Liver (tissue), 9 donors: ENCODE measurements around the gene SHB. TPM values are rescaled to one million over a fixed set of nuclear protein-coding genes. Genes with fewer than 3 reads are reported as not detected.

ENCODE experiments used
- DNase-seq: peaks from one replicate; pipeline ENCODE4 v3.0.0-alpha.2; 2017; ENCODE audit warnings: low spot score
- H3K27ac ChIP-seq, 2 donors: one replicate each; pipeline ENCODE4 v1.7.0; 2013; ENCODE audit warnings: inconsistent platforms in 2 of 2, low read length in 2 of 2, control low read depth in 1 of 2, low read depth in 1 of 2, mild to moderate bottlenecking in 1 of 2
- H3K27me3 ChIP-seq, 4 donors: one replicate each; pipeline versions ENCODE4 v1.6.1 to v1.7.0; 2013; ENCODE audit warnings: low read length in 3 of 4, inconsistent platforms in 1 of 4, mild to moderate bottlenecking in 1 of 4, moderate library complexity in 1 of 4; ENCODE audit not compliant: control insufficient read depth in 4 of 4, insufficient read depth in 4 of 4
- H3K36me3 ChIP-seq, 4 donors: one replicate each; pipeline versions ENCODE4 v1.6.1 to v1.7.0; 2013; ENCODE audit warnings: low read length in 3 of 4, mild to moderate bottlenecking in 3 of 4, low read depth in 1 of 4, moderate library complexity in 1 of 4; ENCODE audit not compliant: control insufficient read depth in 4 of 4, insufficient read depth in 3 of 4
- H3K4me1 ChIP-seq, 4 donors: one replicate each; pipeline versions ENCODE4 v1.6.1 to v1.7.0; 2013; ENCODE audit warnings: low read length in 3 of 4, mild to moderate bottlenecking in 3 of 4, moderate library complexity in 1 of 4; ENCODE audit not compliant: control insufficient read depth in 4 of 4, insufficient read depth in 4 of 4
- H3K4me3 ChIP-seq, 3 donors: one replicate each; pipeline versions ENCODE4 v1.6.1 to v1.7.0; 2013; ENCODE audit warnings: low read length in 3 of 3, control low read depth in 1 of 3, low read depth in 1 of 3, mild to moderate bottlenecking in 1 of 3
- H3K9ac ChIP-seq, 2 donors: one replicate each; pipeline ENCODE4 v1.7.0; 2013; ENCODE audit warnings: low read length in 2 of 2, mild to moderate bottlenecking in 2 of 2, moderate library complexity in 2 of 2, control low read depth in 1 of 2, low read depth in 1 of 2
- H3K9me3 ChIP-seq, 4 donors: one replicate each; pipeline versions ENCODE4 v1.6.1 to v1.7.0; 2013; ENCODE audit warnings: low read length in 3 of 4; ENCODE audit not compliant: control insufficient read depth in 4 of 4
- EGR1 ChIP-seq, 2 donors: IDR thresholded peaks; 2 replicates each; pipeline ENCODE4 v1.6.1; 2016 to 2018; ENCODE audit warnings: antibody characterized with exemption in 2 of 2, low read depth in 2 of 2
- FOXA1 ChIP-seq: IDR thresholded peaks from 2 replicates; pipeline ENCODE4 v1.6.1; 2016; ENCODE audit warnings: antibody characterized with exemption
- FOXA2 ChIP-seq: IDR thresholded peaks from 2 replicates; pipeline ENCODE4 v1.6.1; 2016; ENCODE audit warnings: antibody characterized with exemption
- GABPA ChIP-seq, 2 donors: IDR thresholded peaks in 1 of 2; conservative IDR thresholded peaks in 1 of 2; 2 replicates each; pipeline ENCODE4 v1.6.1; 2016; ENCODE audit warnings: antibody characterized with exemption in 2 of 2, mild to moderate bottlenecking in 1 of 2, moderate library complexity in 1 of 2
- HNF4A ChIP-seq, 2 donors: conservative IDR thresholded peaks; 2 replicates each; pipeline ENCODE4 v1.6.1; 2016; ENCODE audit warnings: antibody characterized with exemption in 2 of 2, mild to moderate bottlenecking in 2 of 2
- JUND ChIP-seq, 2 donors: IDR thresholded peaks; 2 replicates each; pipeline ENCODE4 v1.6.1; 2016; ENCODE audit warnings: antibody characterized with exemption in 2 of 2
- RAD21 ChIP-seq, 2 donors: IDR thresholded peaks; 2 replicates each; pipeline ENCODE4 v1.6.1; 2016; ENCODE audit warnings: antibody characterized with exemption in 2 of 2, mild to moderate bottlenecking in 2 of 2
- RXRA ChIP-seq, 2 donors: IDR thresholded peaks; 2 replicates each; pipeline ENCODE4 v1.6.1; 2017 to 2018; ENCODE audit warnings: antibody characterized with exemption in 2 of 2, mild to moderate bottlenecking in 1 of 2
- SP1 ChIP-seq: IDR thresholded peaks from 2 replicates; pipeline ENCODE4 v1.6.1; 2018; ENCODE audit warnings: antibody characterized with exemption, mild to moderate bottlenecking
- TAF1 ChIP-seq: conservative IDR thresholded peaks from 2 replicates; pipeline ENCODE4 v1.6.1; 2016; ENCODE audit warnings: antibody characterized with exemption, mild to moderate bottlenecking
- YY1 ChIP-seq: IDR thresholded peaks from 2 replicates; pipeline ENCODE4 v1.6.1; 2016; ENCODE audit warnings: antibody characterized with exemption, mild to moderate bottlenecking
- WGBS: extraction: QIAGEN DNeasy Blood & Tissue Kit; methylation state at CpG from one replicate; pipeline ENCODE4 v1.1.7; 2013; 5-methylcytosine and 5-hydroxymethylcytosine counted together
- polyA plus RNA-seq, 2 donors: library from polyadenylated mRNA; stranded (reverse) in 1 of 2; unstranded in 1 of 2; fragments of 200-250 nt in 1 of 2; fragments of >200 nt in 1 of 2; fragmentation: Nextera tagmentation in 1 of 2; extraction: Ambion mirVana in 1 of 2; gene quantifications; one replicate each; pipeline versions ENCODE4 v1.2.1 to v1.2.3, GENCODE V29; 2013 to 2015
- total RNA-seq, 2 donors: library from RNA; depleted of rRNA; stranded (reverse); fragments of >200 nt; gene quantifications; one replicate each; pipeline ENCODE4 v1.2.3, GENCODE V29; 2014
- TF ChIP-seq, protein P1 (sequence below): IDR thresholded peaks from 2 replicates; pipeline ENCODE4 v1.6.1; 2016; ENCODE audit warnings: antibody characterized with exemption
- TF ChIP-seq, protein P2 (sequence below): fragments of 150-350 bp; IDR thresholded peaks from 2 replicates; pipeline ENCODE4 v1.5.1; 2017; ENCODE audit warnings: improper control_type of control experiment, low read depth, low read length; ENCODE audit not compliant: missing input control
- TF ChIP-seq, protein P3 (sequence below): IDR thresholded peaks from 2 replicates; pipeline ENCODE4 v1.6.1; 2016; ENCODE audit warnings: antibody characterized with exemption
- TF ChIP-seq, protein P4 (sequence below): IDR thresholded peaks from 2 replicates; pipeline ENCODE4 v1.6.1; 2016; ENCODE audit warnings: antibody characterized with exemption
- donor health status: healthy.
- donor health status: healthy.
- donor health status: healthy.
- donor health status: healthy.
- donor health status: healthy.

SHB gene
- total and polyA plus RNA-seq, 4 donors = 3.4 to 17.3 (median 7.0) TPM

DNA sequence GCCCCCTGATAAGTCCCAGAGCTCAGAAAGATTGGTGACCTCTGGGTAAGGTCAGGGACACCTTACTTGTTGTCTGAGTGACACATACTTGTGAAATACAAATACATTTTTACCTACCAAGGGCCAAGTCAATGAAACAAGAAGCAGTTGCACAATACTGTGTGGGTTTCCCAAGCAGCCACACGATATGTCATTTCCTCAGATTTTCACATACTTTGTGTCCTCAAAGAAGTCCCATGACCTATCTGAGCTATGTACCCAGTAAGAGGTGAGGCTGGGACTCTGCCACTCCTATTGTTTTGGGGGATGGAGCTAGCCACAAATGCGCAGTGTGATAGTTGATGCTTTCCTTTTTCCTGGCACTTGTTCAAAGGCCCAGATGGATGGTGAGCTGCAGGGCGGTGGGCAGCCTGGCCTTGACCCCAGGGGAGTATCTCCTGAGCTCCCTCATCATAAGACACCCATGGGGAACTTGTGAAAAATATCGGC is 160.3 kb downstream of the SHB start:
- WGBS = 47% methylated on average over 4 of the region's 4 CpGs
- DNase-seq = peak; percentile 19
- Histone ChIP-seq H3K36me3 (no peaks in the 10 kb centered on the region), H3K4me3 (no peak overlapping the region), H3K9ac (no peak overlapping the region), H3K27me3 (no peaks in the 10 kb centered on the region), H3K27ac (peak overlapping the region; percentile 16 to 39), H3K4me1 (peaks cover 5 to 17% (median 11%) of the 10 kb centered on the region in 4 donors), H3K9me3 (no peaks in the 10 kb centered on the region)
- TF ChIP-seq RAD21 (IDR thresholded peaks at IDR 0.05) (peak in 1 of 2 donors; percentile 22), TAF1 (no peak), SP1 (peak; percentile 40), RXRA (IDR thresholded peaks at IDR 0.05) (peak; percentile 75 to 83), EGR1 (IDR thresholded peaks at IDR 0.05; ENCODE audit: low read depth in 2 of 2) (no peak), GABPA (IDR thresholded peaks at IDR 0.05 in 1 of 2, conservative IDR thresholded peaks at IDR 0.05 in 1 of 2) (peak in 1 of 2 donors; percentile 31), JUND (IDR thresholded peaks at IDR 0.05) (peak; percentile 64 to 73), HNF4A (conservative IDR thresholded peaks at IDR 0.05) (peak; percentile 50 to 69), FOXA1 (no peak), YY1 (peak; percentile 40), FOXA2 (peak; percentile 62)
- TF ChIP-seq, protein P1, sequence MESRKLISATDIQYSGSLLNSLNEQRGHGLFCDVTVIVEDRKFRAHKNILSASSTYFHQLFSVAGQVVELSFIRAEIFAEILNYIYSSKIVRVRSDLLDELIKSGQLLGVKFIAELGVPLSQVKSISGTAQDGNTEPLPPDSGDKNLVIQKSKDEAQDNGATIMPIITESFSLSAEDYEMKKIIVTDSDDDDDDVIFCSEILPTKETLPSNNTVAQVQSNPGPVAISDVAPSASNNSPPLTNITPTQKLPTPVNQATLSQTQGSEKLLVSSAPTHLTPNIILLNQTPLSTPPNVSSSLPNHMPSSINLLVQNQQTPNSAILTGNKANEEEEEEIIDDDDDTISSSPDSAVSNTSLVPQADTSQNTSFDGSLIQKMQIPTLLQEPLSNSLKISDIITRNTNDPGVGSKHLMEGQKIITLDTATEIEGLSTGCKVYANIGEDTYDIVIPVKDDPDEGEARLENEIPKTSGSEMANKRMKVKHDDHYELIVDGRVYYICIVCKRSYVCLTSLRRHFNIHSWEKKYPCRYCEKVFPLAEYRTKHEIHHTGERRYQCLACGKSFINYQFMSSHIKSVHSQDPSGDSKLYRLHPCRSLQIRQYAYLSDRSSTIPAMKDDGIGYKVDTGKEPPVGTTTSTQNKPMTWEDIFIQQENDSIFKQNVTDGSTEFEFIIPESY = no peak
- TF ChIP-seq, protein P2, sequence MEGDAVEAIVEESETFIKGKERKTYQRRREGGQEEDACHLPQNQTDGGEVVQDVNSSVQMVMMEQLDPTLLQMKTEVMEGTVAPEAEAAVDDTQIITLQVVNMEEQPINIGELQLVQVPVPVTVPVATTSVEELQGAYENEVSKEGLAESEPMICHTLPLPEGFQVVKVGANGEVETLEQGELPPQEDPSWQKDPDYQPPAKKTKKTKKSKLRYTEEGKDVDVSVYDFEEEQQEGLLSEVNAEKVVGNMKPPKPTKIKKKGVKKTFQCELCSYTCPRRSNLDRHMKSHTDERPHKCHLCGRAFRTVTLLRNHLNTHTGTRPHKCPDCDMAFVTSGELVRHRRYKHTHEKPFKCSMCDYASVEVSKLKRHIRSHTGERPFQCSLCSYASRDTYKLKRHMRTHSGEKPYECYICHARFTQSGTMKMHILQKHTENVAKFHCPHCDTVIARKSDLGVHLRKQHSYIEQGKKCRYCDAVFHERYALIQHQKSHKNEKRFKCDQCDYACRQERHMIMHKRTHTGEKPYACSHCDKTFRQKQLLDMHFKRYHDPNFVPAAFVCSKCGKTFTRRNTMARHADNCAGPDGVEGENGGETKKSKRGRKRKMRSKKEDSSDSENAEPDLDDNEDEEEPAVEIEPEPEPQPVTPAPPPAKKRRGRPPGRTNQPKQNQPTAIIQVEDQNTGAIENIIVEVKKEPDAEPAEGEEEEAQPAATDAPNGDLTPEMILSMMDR = no peak
- TF ChIP-seq, protein P3, sequence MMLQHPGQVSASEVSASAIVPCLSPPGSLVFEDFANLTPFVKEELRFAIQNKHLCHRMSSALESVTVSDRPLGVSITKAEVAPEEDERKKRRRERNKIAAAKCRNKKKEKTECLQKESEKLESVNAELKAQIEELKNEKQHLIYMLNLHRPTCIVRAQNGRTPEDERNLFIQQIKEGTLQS = peak; percentile 14
- TF ChIP-seq, protein P4, sequence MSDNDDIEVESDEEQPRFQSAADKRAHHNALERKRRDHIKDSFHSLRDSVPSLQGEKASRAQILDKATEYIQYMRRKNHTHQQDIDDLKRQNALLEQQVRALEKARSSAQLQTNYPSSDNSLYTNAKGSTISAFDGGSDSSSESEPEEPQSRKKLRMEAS = no peak

DNA sequence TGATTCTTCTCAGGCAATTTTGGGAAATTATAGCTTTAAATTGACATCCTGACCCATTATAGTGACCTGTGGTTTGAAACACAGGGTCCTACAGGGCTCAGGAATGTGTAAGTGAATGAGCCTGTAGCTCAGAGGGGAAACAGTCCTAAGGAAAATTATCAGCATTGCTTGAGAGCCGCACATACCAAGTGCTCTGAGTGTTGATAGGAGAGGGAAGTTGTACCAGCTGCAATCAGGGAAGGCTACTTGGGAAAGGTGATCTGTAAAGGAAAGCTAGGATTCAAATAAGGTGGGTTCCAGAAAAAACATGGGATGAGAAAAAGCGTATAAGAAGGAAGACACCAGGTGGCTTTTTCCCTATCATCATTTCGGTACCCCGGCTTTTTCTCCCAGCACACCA is 160.7 kb downstream of the SHB start:
- DNase-seq = no peak
- 72% methylated on average over 4 of the region's 4 CpGs for WGBS
- Histone ChIP-seq H3K4me3 (no peak overlapping the region), H3K9ac (no peak overlapping the region), H3K9me3 (no peaks in the 10 kb centered on the region), H3K4me1 (peaks cover 5 to 20% (median 12%) of the 10 kb centered on the region in 4 donors), H3K27me3 (no peaks in the 10 kb centered on the region), H3K36me3 (no peaks in the 10 kb centered on the region), H3K27ac (peak overlapping the region in 1 of 2 donors; percentile 39)
- no peak for TF ChIP-seq RXRA (IDR thresholded peaks at IDR 0.05)
